ENCODE data around the gene ASIP.

The ASIP gene

GRCh38 chr20:34311118-34312023 lies 70.1 kb downstream of the ASIP start:
- DNase-seq (ENCODE audit: low spot score): peak; percentile 57

GRCh38 chr20:34312024-34312460 lies 70.8 kb downstream of the ASIP start:
- no peak for DNase-seq (ENCODE audit: low spot score)

GRCh38 chr20:34312544-34313217 lies 71.5 kb downstream of the ASIP start:
- DNase-seq (ENCODE audit: low spot score): peak; percentile 94

- no peak for DNase-seq (ENCODE audit: low spot score)
Observed at GRCh38 chr20:34315236-34315635, 74.0 kb downstream of the ASIP start.

GRCh38 chr20:34316196-34316814 lies 75.1 kb downstream of the ASIP start:
- DNase-seq (ENCODE audit: low spot score): no peak
